H1 (cell line): ENCODE data around the gene ANGPTL4. TPM values are rescaled to one million over a fixed set of nuclear protein-coding genes. Genes with fewer than 3 reads are reported as not detected.

Experiments
- CTCF ChIA-PET: fragments of 300-600 bp; sonication (Branson Sonifier 250); formaldehyde crosslinking; loops from one replicate; lab custom pipeline; 2021; ENCODE audit not compliant: partially characterized antibody; lab: Charles Lee
- POLR2A ChIA-PET: fragments of 300-600 bp; sonication (Branson Sonifier 250); formaldehyde crosslinking; loops from one replicate; lab custom pipeline; 2021; ENCODE audit warnings: inconsistent platforms; ENCODE audit not compliant: partially characterized antibody; lab: Charles Lee
- DNase-seq, 2 experiments: peaks; one replicate each; pipeline versions ENCODE4 v3.0.0 to v3.0.0-alpha.2; 2010 to 2022; ENCODE audit warnings: low spot score in 2 of 2, low read depth in 1 of 2, mixed read lengths in 1 of 2
- FAIRE-seq: peaks from 2 replicates; lab custom pipeline; 2011; peaks lifted over from hg19 to GRCh38; lab: Jason Lieb, UNC
- H2AFZ ChIP-seq: 2 replicates; pipeline ENCODE4 v1.8.1; 2012; ENCODE audit warnings: low read length, inconsistent platforms
- H2AK5ac ChIP-seq: 2 replicates; pipeline ENCODE4 v1.6.1; 2013; ENCODE audit warnings: low read depth, low read length
- H2BK120ac ChIP-seq: replicated peaks from 2 replicates; pipeline ENCODE3; 2013; ENCODE audit warnings: low read depth, low read length, inconsistent platforms
- H2BK12ac ChIP-seq: 2 replicates; pipeline ENCODE4 v1.6.1; 2013; ENCODE audit warnings: low read depth, low read length
- H2BK15ac ChIP-seq: 2 replicates; pipeline ENCODE4 v1.6.1; 2013; ENCODE audit warnings: low read length
- H2BK20ac ChIP-seq: 2 replicates; pipeline ENCODE4 v1.6.1; 2013; ENCODE audit warnings: low read length
- H2BK5ac ChIP-seq: 2 replicates; pipeline ENCODE4 v1.6.1; 2013; ENCODE audit warnings: low read depth, low read length
- H3K14ac ChIP-seq: 2 replicates; pipeline ENCODE4 v1.6.1; 2013; ENCODE audit warnings: inconsistent platforms; ENCODE audit not compliant: insufficient read length
- H3K18ac ChIP-seq: 2 replicates; pipeline ENCODE4 v1.6.1; 2013; ENCODE audit warnings: low read length; ENCODE audit errors: extremely low read depth
- H3K23ac ChIP-seq: 2 replicates; pipeline ENCODE4 v1.6.1; 2013; ENCODE audit warnings: inconsistent platforms; ENCODE audit not compliant: insufficient read length
- H3K23me2 ChIP-seq: 2 replicates; pipeline ENCODE4 v1.6.1; 2013; ENCODE audit warnings: low read depth, low read length
- H3K27ac ChIP-seq: 2 replicates; pipeline ENCODE4 v1.6.1; 2011; ENCODE audit warnings: low read depth, low read length, inconsistent platforms
- H3K27me3 ChIP-seq, 4 experiments: replicated peaks in 1 of 4; 1 replicate in 1 of 4; 2 replicates in 3 of 4; pipeline versions ENCODE4 v1.6.1 to v1.8.1; 2011 to 2013; ENCODE audit warnings: low read length in 3 of 4, mild to moderate bottlenecking in 3 of 4, inconsistent platforms in 2 of 4, mixed read lengths in 2 of 4, moderate library complexity in 1 of 4; ENCODE audit not compliant: control insufficient read depth in 3 of 4, insufficient read depth in 3 of 4; ENCODE audit errors: extremely low read depth in 1 of 4
- H3K36me3 ChIP-seq, 4 experiments: 2 replicates each; pipeline versions ENCODE4 v1.6.1 to v1.8.1; 2011 to 2013; ENCODE audit warnings: mild to moderate bottlenecking in 4 of 4, low read length in 3 of 4, moderate library complexity in 2 of 4, control low read depth in 1 of 4, inconsistent platforms in 1 of 4; ENCODE audit not compliant: insufficient read depth in 4 of 4, control insufficient read depth in 2 of 4
- H3K4ac ChIP-seq: replicated peaks from 2 replicates; pipeline ENCODE3; 2013; ENCODE audit warnings: low read length, low read depth, mixed read lengths, inconsistent platforms; ENCODE audit not compliant: insufficient read length
- H3K4me1 ChIP-seq, 4 experiments: replicated peaks in 1 of 4; 1 replicate in 1 of 4; 2 replicates in 3 of 4; pipeline versions ENCODE4 v1.6.1 to v1.8.1; 2011 to 2013; ENCODE audit warnings: low read length in 3 of 4, inconsistent platforms in 2 of 4, mixed read lengths in 1 of 4; ENCODE audit not compliant: insufficient read depth in 4 of 4, control insufficient read depth in 3 of 4
- H3K4me2 ChIP-seq, 2 experiments: 2 replicates each; pipeline versions ENCODE4 v1.6.1 to v1.8.1; 2011 to 2013; ENCODE audit warnings: low read depth in 2 of 2, low read length in 2 of 2, control low read depth in 1 of 2, inconsistent platforms in 1 of 2, mild to moderate bottlenecking in 1 of 2; ENCODE audit not compliant: insufficient read depth in 1 of 2
- H3K4me3 ChIP-seq, 4 experiments: fragments of 200-600, 300-600 bp in 1 of 4; sonication (generic), shearing (Covaris generic), sonication (Bioruptor Twin) in 1 of 4; 2 replicates each; pipeline versions ENCODE4 v1.5.1 to v1.8.1; 2011 to 2016; ENCODE audit warnings: low read length in 4 of 4, low read depth in 3 of 4, control low read depth in 2 of 4, inconsistent platforms in 2 of 4, mild to moderate bottlenecking in 2 of 4, mixed read lengths in 1 of 4, moderate library complexity in 1 of 4; ENCODE audit not compliant: insufficient read depth in 2 of 4; ENCODE audit errors: extremely low read depth in 1 of 4
- H3K56ac ChIP-seq: replicated peaks from 2 replicates; pipeline ENCODE3; 2013; ENCODE audit warnings: low read depth, mild to moderate bottlenecking, mixed read lengths, low read length, inconsistent platforms; ENCODE audit not compliant: insufficient read length
- H3K79me1 ChIP-seq: 2 replicates; pipeline ENCODE4 v1.6.1; 2013; ENCODE audit warnings: low read depth, low read length, control low read depth
- H3K79me2 ChIP-seq, 2 experiments: 2 replicates each; pipeline versions ENCODE4 v1.6.1 to v1.8.1; 2012 to 2013; ENCODE audit warnings: low read length in 2 of 2, mild to moderate bottlenecking in 2 of 2, inconsistent platforms in 1 of 2; ENCODE audit not compliant: insufficient read depth in 2 of 2, control insufficient read depth in 1 of 2
- H3K9ac ChIP-seq, 4 experiments: replicated peaks in 1 of 4; 1 replicate in 1 of 4; 2 replicates in 3 of 4; pipeline versions ENCODE4 v1.6.1 to v1.8.1; 2011 to 2013; ENCODE audit warnings: low read depth in 3 of 4, low read length in 3 of 4, control low read depth in 2 of 4, mild to moderate bottlenecking in 2 of 4, moderate library complexity in 2 of 4, inconsistent platforms in 1 of 4; ENCODE audit errors: extremely low read depth in 1 of 4
- H3K9me3 ChIP-seq, 2 experiments: 2 replicates each; pipeline versions ENCODE4 v1.6.1 to v1.8.1; 2012 to 2013; ENCODE audit warnings: mild to moderate bottlenecking in 2 of 2, moderate library complexity in 2 of 2, control low read depth in 1 of 2, inconsistent platforms in 1 of 2, low read depth in 1 of 2, low read length in 1 of 2, mixed read lengths in 1 of 2; ENCODE audit not compliant: insufficient read depth in 2 of 2
- H4K20me1 ChIP-seq, 2 experiments: replicated peaks in 1 of 2; 2 replicates each; pipeline versions ENCODE3 to v1.8.1; 2011 to 2013; ENCODE audit warnings: inconsistent platforms in 2 of 2, low read length in 2 of 2, mild to moderate bottlenecking in 1 of 2; ENCODE audit not compliant: insufficient read depth in 2 of 2, control insufficient read depth in 1 of 2
- H4K5ac ChIP-seq: 2 replicates; pipeline ENCODE4 v1.6.1; 2013; ENCODE audit warnings: low read length, low read depth, mixed read lengths, inconsistent platforms; ENCODE audit not compliant: insufficient read length
- H4K8ac ChIP-seq: 2 replicates; pipeline ENCODE4 v1.8.0; 2013; ENCODE audit warnings: mild to moderate bottlenecking, moderate library complexity, low read length, inconsistent platforms; ENCODE audit not compliant: insufficient read depth; ENCODE audit errors: extremely low read depth
- H4K91ac ChIP-seq: replicated peaks from 2 replicates; pipeline ENCODE3; 2013; ENCODE audit warnings: low read length, mixed read lengths, inconsistent platforms; ENCODE audit not compliant: insufficient read length
- EP300 ChIP-seq, 2 experiments: IDR thresholded peaks; 1 replicate in 1 of 2; 2 replicates in 1 of 2; pipeline ENCODE4 v1.6.1; 2011 to 2012; ENCODE audit warnings: low read depth in 2 of 2, low read length in 2 of 2, mild to moderate bottlenecking in 2 of 2, borderline replicate concordance in 1 of 2, inconsistent platforms in 1 of 2, moderate library complexity in 1 of 2
- KDM1A ChIP-seq: fragments of 200-600, 300-600 bp; sonication (generic); IDR thresholded peaks from 2 replicates; pipeline ENCODE4 v1.7.1; 2016; ENCODE audit warnings: mild to moderate bottlenecking, low read length, borderline replicate concordance
- TBP ChIP-seq: IDR thresholded peaks from 2 replicates; pipeline ENCODE4 v1.6.1; 2011; ENCODE audit warnings: low read depth, low read length, improper control_type of control experiment
- WGBS, 2 experiments: shearing (Covaris generic) in 1 of 2; methylation state at CpG; one replicate each; pipeline versions ENCODE4 v1.1.6 to v1.1.7; 2013 to 2015; ENCODE audit warnings: low lambda C conversion rate in 2 of 2, mixed read lengths in 2 of 2, inconsistent platforms in 1 of 2, low coverage in 1 of 2, missing lambda C conversion rate in 1 of 2; ENCODE audit not compliant: insufficient replicate concordance in 2 of 2, insufficient coverage in 1 of 2, insufficient read length in 1 of 2; ENCODE audit errors: extremely low coverage in 1 of 2, missing lambda C conversion rate in 1 of 2; 5-methylcytosine and 5-hydroxymethylcytosine counted together
- polyA plus RNA-seq, 7 experiments: library from polyadenylated mRNA; depleted of rRNA in 3 of 7; stranded (reverse) in 5 of 7; unstranded in 2 of 7; fragments of >200 nt in 5 of 7; fragments of 200-250 nt in 2 of 7; gene quantifications; 1 replicate in 5 of 7; 2 replicates in 1 of 7; 4 replicates in 1 of 7; pipeline versions ENCODE4 v1.2.1 to v1.2.3, GENCODE V29; 2011 to 2013; ENCODE audit warnings: missing spikeins in 2 of 7, mixed read lengths in 2 of 7
- total RNA-seq: library from RNA; stranded (reverse); fragmentation: NEBNext Ultra II Directional; extraction: Animal tissue kit (Norgen Biotek cat#: 25700); gene quantifications from 2 replicates; pipeline ENCODE4 v1.2.1, GENCODE V29; 2021
- TF ChIP-seq, protein P1 (sequence below): IDR thresholded peaks from 2 replicates; pipeline ENCODE4 v1.6.1; 2011; ENCODE audit warnings: low read length, improper control_type of control experiment

The ANGPTL4 gene
- total and polyA plus RNA-seq, 2 of the 8 experiments (the other 6 are each of a cell fraction or from before 2014, with no cell fraction given) = 2.3 to 6.5 TPM

DNA sequence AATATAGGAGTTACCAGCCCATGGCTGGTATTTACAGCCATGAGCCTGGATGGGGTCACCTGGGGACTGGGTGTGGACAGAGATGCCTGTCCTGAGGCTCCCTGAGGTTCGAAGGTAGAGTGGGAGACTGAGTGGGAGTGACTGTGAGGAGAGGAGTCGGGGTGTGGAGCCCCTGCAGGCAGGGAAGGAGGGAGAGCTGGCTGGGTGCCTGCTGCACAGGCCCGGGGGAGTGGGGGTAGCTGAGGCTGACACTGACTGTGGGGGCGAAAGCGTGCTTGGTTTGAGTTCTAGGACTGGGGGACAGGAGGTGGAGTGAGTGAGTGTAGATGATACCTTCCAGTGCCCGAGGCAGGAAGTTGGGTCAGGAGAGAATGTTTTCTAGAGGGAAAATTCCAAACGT lies 33.3 kb downstream of the ANGPTL4 start:
- WGBS, 2 experiments = 87% methylated on average over 7 of the region's 7 CpGs; no CpG with 5 or more reads in 1 of the 2 experiments
- Histone ChIP-seq H2BK15ac (no peak overlapping the region; the same call in 1 of the 2 replicates), H3K79me1 (peaks cover 28% of the 10 kb centered on the region), H2BK120ac (no peak overlapping the region), H2BK20ac (no peak overlapping the region), H3K4me2 (no peak overlapping the region), H4K20me1 (peaks cover 5 to 35% of the 10 kb centered on the region in 2 experiments), H3K23ac (no peak overlapping the region), H3K9ac (no peak overlapping the region), H2BK12ac (no peak overlapping the region), H4K5ac (no peak overlapping the region), H3K36me3 (peaks cover 0 to 5% (median 3%) of the 10 kb centered on the region in 4 experiments; a peak in 5 of 8 replicates), H4K8ac (no peak overlapping the region; the same call in 1 of the 2 replicates), H3K56ac (no peak overlapping the region), H3K18ac (no peak overlapping the region), H4K91ac (no peak overlapping the region), H2AFZ (no peak overlapping the region), H3K9me3 (no peaks in the 10 kb centered on the region), H2BK5ac (no peak overlapping the region), H2AK5ac (no peak overlapping the region), H3K27ac (0 out of 2 replicates have a peak overlapping the region, but pooled peaks have one; percentile 10), H3K4ac (no peak overlapping the region), H3K14ac (no peak overlapping the region), H3K27me3 (no peaks in the 10 kb centered on the region), H3K4me1 (no peaks in the 10 kb centered on the region; a peak in 3 of 7 replicates), H3K23me2 (no peaks in the 10 kb centered on the region), H3K79me2 (peaks cover 0 to 62% of the 10 kb centered on the region in 2 experiments; a peak in 3 of 4 replicates), H3K4me3 (no peak overlapping the region)
- ChIA-PET CTCF (interaction anchor here (0.7 to 2.9 kb wide), 12 partner anchors 11 to 118 kb away, joined by 3 to 39 read pairs (median 4); no protein-coding TSS in a partner anchor), POLR2A (interaction anchor here (1.0 to 1.8 kb wide), 5 partner anchors 29 to 63 kb away, joined by 3 to 6 read pairs (median 4); no protein-coding TSS in a partner anchor)
- FAIRE-seq = no peak
- DNase-seq = no peak
- TF ChIP-seq, protein P1, sequence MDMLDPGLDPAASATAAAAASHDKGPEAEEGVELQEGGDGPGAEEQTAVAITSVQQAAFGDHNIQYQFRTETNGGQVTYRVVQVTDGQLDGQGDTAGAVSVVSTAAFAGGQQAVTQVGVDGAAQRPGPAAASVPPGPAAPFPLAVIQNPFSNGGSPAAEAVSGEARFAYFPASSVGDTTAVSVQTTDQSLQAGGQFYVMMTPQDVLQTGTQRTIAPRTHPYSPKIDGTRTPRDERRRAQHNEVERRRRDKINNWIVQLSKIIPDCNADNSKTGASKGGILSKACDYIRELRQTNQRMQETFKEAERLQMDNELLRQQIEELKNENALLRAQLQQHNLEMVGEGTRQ = no peak
- TF ChIP-seq TBP (no peak), EP300 (IDR thresholded peaks at IDR 0.05; ENCODE audit: borderline replicate concordance in 1 of 2, low read depth in 2 of 2, low read length in 2 of 2) (no peak), KDM1A (no peak)
